Lung (tissue), 12 donors: ENCODE measurements around the gene ATP8A1. TPM values are rescaled to one million over a fixed set of nuclear protein-coding genes. Genes with fewer than 3 reads are reported as not detected.

Source experiments
- ATAC-seq: fragments of 200-7000 bp; cut with Tn5 transposase; one replicate; pipeline ENCODE4 v1.9.1; 2020; ENCODE audit warnings: moderate number of reproducible peaks; ENCODE audit not compliant: insufficient read depth, low FRiP score
- DNase-seq, 3 donors: peaks; one replicate each; pipeline ENCODE4 v3.0.0-alpha.2; 2013 to 2017
- H3K27ac ChIP-seq, 2 donors: one replicate each; pipeline ENCODE4 v1.5.1; 2013; ENCODE audit warnings: mild to moderate bottlenecking in 2 of 2, moderate library complexity in 2 of 2, control low read depth in 1 of 2, inconsistent platforms in 1 of 2, low read depth in 1 of 2, low read length in 1 of 2
- H3K27me3 ChIP-seq, 3 donors: one replicate each; pipeline ENCODE4 v1.5.1; 2013; ENCODE audit warnings: low read length in 2 of 3; ENCODE audit not compliant: control insufficient read depth in 3 of 3, insufficient read depth in 3 of 3
- H3K36me3 ChIP-seq, 4 donors: one replicate each; pipeline ENCODE4 v1.5.1; 2013; ENCODE audit warnings: low read length in 4 of 4, mild to moderate bottlenecking in 1 of 4, moderate library complexity in 1 of 4; ENCODE audit not compliant: control insufficient read depth in 4 of 4, insufficient read depth in 4 of 4
- H3K4me1 ChIP-seq, 5 donors: one replicate each; pipeline ENCODE4 v1.5.1; 2013; ENCODE audit warnings: low read length in 5 of 5, mild to moderate bottlenecking in 2 of 5, moderate library complexity in 1 of 5; ENCODE audit not compliant: control insufficient read depth in 5 of 5, insufficient read depth in 5 of 5
- H3K4me3 ChIP-seq: one replicate; pipeline ENCODE4 v1.5.1; 2013; ENCODE audit warnings: mild to moderate bottlenecking, control low read depth, moderate library complexity
- H3K9ac ChIP-seq, 2 donors: one replicate each; pipeline ENCODE4 v1.5.1; 2013; ENCODE audit warnings: low read length in 2 of 2, control low read depth in 1 of 2; ENCODE audit not compliant: insufficient read depth in 1 of 2
- H3K9me3 ChIP-seq, 4 donors: one replicate each; pipeline ENCODE4 v1.5.1; 2013; ENCODE audit warnings: low read length in 3 of 4, mild to moderate bottlenecking in 1 of 4, moderate library complexity in 1 of 4; ENCODE audit not compliant: control insufficient read depth in 4 of 4, insufficient read depth in 3 of 4
- CTCF ChIP-seq: IDR thresholded peaks from 2 replicates; pipeline ENCODE4 v1.5.1; 2012; ENCODE audit warnings: mild to moderate bottlenecking; ENCODE audit errors: control extremely low read depth, extremely low read depth
- WGBS, 2 donors: extraction: QIAGEN DNeasy Blood & Tissue Kit; methylation state at CpG; one replicate each; pipeline ENCODE4 v1.1.7; 2013; 5-methylcytosine and 5-hydroxymethylcytosine counted together
- polyA plus RNA-seq, 2 donors: library from polyadenylated mRNA; stranded (reverse); fragments of 200-250 nt; gene quantifications; one replicate each; pipeline ENCODE4 v1.2.1, GENCODE V29; 2013
- total RNA-seq, 2 donors: library from RNA; depleted of rRNA in 1 of 2; stranded (reverse); fragments of >200 nt in 1 of 2; gene quantifications; one replicate each; pipeline ENCODE4 v1.2.1, GENCODE V29; 2014 to 2021
- donor health status: control.
- donor health status: control.
- donor health status: Bipolar disorder and iron deficiency.
- donor health status: healthy.
- donor health status: DM: yes; HTN: yes; CAD: no.

Gene ATP8A1
- total and polyA plus RNA-seq, 4 donors = 13.8 to 297 (median 48.9) TPM

GRCh38 chr4:42568610-42569207 is 88.2 kb downstream of the ATP8A1 start:
- peak; percentile 56 for TF ChIP-seq CTCF
- peak; percentile 55 to 82 (median 65) for DNase-seq
- no peaks in the 10 kb centered on the region for H3K27me3 ChIP-seq
- H3K36me3 ChIP-seq = peaks cover 0 to 1% (median 0%) of the 10 kb centered on the region in 4 donors
- 6% methylated on average over 4 of the region's 4 CpGs for WGBS, 2 donors
- H3K4me3 ChIP-seq = no peak overlapping the region
- H3K27ac ChIP-seq = no peak overlapping the region
- no peak overlapping the region for H3K9ac ChIP-seq
- peak; percentile 69 for ATAC-seq
- no peaks in the 10 kb centered on the region for H3K9me3 ChIP-seq
- peaks cover 0 to 9% (median 0%) of the 10 kb centered on the region in 5 donors for H3K4me1 ChIP-seq

- Histone ChIP-seq H3K27me3 (no peaks in the 10 kb centered on the region), H3K9ac (no peak overlapping the region), H3K4me3 (no peak overlapping the region), H3K36me3 (peaks cover 0 to 3% (median 0%) of the 10 kb centered on the region in 4 donors), H3K4me1 (peaks cover 0 to 4% (median 0%) of the 10 kb centered on the region in 5 donors), H3K27ac (no peak overlapping the region), H3K9me3 (no peaks in the 10 kb centered on the region)
- no peak for DNase-seq
- TF ChIP-seq CTCF = no peak
- WGBS, 2 donors = 88 to 89% methylated on average over 1 of the region's 1 CpG
- no peak for ATAC-seq
These were observed 90.1 kb downstream of the ATP8A1 start for GRCh38 chr4:42566835-42567234.

DNA sequence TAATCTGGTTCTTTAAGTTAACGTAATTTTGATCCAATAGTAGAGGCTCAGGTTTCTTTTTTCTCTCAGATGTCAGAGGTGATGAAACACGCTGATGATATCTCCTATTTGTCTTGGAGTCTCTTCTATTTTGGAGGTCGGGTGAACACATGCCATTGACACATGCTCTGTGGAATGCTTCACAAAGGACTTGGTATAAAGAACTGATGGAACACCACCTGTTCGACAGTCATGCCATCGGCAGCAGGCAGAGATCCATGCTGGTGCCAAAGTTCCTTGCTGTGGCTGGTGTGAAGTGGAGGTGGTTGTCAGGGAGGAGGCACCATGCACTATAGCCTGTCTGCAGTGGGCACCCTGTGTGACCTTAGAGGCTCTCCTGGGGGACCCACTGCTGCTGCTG is 94.9 kb downstream of the ATP8A1 start:
- peaks cover 0 to 2% (median 0%) of the 10 kb centered on the region in 5 donors for H3K4me1 ChIP-seq
- no peak overlapping the region for H3K27ac ChIP-seq
- 93 to 98% methylated on average over 5 of the region's 5 CpGs for WGBS, 2 donors
- no peak for TF ChIP-seq CTCF
- peaks cover 0 to 3% (median 0%) of the 10 kb centered on the region in 4 donors for H3K36me3 ChIP-seq
- no peaks in the 10 kb centered on the region for H3K9me3 ChIP-seq
- no peak overlapping the region for H3K9ac ChIP-seq
- DNase-seq = no peak
- H3K27me3 ChIP-seq = no peaks in the 10 kb centered on the region
- no peak for ATAC-seq
- no peak overlapping the region for H3K4me3 ChIP-seq

DNA sequence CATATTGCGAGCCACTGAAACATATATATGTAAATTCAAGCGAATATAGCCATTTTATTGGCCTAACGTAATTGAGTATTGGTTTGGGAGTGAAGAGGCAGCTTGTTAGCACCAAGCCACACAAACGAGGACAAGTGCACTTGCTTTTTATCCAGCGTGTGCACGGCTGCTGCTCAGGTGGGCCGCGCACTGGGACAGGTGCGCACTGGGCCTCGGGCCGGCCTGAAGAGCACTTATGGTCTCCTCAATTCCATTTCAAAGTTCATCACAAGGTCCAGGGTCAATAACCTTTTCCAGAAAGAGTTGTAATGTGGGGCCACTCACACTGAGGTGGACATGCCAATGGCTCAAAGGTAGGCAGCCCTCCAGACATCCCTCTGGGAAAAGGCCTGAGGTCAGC is 95.9 kb downstream of the ATP8A1 start:
- no peak for DNase-seq
- no peak for ATAC-seq
- Histone ChIP-seq H3K27me3 (no peaks in the 10 kb centered on the region), H3K36me3 (peaks cover 0 to 3% (median 0%) of the 10 kb centered on the region in 4 donors), H3K4me1 (peaks cover 0 to 2% (median 0%) of the 10 kb centered on the region in 5 donors), H3K9ac (no peak overlapping the region), H3K27ac (no peak overlapping the region), H3K9me3 (no peaks in the 10 kb centered on the region), H3K4me3 (no peak overlapping the region)
- WGBS, 2 donors = 80 to 96% methylated on average over 11 of the region's 11 CpGs
- TF ChIP-seq CTCF = no peak
